HG03045 (cell line): ENCODE data around the gene COMP.
"Not testable (repeated sequence)": the region's sequence is repeated elsewhere in the genome, so short reads cannot be mapped to it uniquely, and the experiment has no call there.

ENCODE experiments used
- ATAC-seq: cut with Tn5 transposase; IDR thresholded peaks from one replicate; pipeline ENCODE4 v1.9.1; 2021; ENCODE audit warnings: mild to moderate bottlenecking, moderate library complexity; ENCODE audit not compliant: unreplicated experiment

Gene COMP

DNA sequence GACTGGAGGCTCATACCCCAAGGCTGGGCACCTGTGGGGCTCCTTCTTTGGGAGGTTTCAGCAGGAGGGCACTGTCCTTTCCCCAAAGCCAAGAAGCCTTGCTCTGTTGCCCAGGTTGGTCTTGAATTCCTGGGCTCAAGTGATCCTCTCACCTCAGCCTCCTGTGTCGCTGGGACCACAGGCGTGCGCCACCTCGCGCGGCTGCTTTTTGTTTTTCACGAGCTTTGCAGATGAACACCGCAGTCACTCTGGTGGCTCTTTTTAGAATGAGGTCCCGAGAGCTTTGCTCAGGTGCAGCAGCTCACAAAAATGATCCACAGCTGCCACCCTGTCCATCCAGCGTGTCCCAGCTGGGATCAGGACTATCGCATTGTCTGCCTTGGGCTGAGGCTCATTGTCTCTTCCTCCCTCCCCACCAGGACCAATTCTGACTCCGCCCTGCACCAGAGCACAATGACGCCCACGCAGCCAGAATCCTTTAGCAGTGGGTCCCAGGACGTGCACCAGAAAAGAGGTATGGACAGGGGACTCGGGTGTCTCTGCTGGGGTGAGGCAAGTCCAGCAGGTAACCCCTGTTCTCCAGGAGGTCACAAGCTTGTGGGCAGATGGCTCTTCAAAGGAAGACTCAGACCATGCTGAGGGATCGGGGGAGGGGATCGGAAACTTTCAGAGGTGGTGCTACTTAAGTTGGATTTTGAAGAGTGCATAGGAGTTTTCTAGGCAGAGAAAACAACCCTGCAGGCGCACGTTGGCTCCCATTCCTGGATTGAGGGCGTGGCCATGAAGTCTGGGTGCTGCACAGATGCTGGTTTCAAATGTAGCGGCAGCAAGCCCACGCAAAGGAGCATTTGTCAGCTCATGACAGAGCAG lies 41.5 kb downstream of the COMP start:
- no peak for ATAC-seq

DNA sequence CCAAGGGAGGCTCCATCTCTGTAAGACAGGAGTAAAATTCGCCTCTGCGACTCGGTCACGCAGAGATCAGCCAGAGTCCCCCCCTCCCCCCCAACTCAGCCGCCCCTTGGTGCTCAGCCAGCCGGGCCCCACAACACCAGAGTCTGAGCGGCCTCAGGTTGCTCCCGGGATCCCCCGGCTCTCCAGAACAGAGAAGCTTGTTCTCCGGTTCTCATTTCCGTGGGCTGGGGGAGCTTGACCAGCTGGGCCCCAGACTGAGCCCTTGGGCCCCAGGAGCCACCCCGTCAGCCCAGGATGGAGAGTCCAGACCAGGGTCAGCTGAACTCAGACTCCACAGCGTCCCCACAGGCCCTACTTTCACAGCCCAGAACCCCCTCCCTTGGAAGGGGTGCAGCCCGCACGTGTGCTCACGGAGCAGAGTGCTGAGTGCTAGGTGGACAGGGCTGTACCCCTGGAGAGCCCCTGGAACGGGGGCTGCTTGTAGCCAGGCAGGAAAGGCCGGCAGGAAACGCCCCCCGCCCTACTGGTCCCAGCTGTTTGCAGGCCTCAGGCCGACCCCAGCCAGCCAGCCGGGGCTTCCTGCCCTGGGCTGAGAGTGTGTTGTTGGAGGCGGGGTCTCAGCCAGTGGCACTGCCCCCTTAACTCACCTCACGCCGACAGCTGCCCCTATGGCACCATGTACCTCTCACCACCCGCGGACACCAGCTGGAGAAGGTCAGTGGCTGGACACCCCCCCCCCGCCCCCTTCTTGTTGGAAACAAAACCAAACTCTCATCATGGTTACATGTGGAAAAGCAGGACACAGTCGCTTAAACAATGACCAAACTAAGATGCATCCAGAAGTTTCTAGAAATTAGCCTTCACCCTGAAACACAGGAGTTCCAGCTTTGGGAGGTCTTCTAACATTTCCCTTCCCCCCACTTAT lies 44.4 kb downstream of the COMP start:
- no peak for ATAC-seq

DNA sequence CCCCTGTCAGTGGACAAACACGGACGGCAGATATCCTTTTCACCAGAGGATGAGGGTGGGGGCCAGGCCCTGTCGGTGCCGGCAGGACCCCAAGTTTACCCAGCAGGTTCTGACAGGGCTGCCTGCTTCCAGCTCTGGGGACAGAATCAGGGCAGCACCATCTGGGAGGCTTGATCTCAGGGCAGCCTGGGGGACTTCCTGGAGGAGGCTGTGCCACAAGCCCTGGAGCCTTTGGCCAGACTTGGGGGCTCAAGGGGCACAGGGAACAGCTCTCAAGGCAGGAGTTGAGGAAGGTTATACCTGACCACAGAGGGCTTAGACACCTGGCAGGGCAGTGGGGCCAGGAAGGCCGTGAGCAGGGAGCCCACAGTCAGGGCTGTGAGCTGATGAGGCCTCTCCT lies 45.2 kb downstream of the COMP start:
- no peak for ATAC-seq

DNA sequence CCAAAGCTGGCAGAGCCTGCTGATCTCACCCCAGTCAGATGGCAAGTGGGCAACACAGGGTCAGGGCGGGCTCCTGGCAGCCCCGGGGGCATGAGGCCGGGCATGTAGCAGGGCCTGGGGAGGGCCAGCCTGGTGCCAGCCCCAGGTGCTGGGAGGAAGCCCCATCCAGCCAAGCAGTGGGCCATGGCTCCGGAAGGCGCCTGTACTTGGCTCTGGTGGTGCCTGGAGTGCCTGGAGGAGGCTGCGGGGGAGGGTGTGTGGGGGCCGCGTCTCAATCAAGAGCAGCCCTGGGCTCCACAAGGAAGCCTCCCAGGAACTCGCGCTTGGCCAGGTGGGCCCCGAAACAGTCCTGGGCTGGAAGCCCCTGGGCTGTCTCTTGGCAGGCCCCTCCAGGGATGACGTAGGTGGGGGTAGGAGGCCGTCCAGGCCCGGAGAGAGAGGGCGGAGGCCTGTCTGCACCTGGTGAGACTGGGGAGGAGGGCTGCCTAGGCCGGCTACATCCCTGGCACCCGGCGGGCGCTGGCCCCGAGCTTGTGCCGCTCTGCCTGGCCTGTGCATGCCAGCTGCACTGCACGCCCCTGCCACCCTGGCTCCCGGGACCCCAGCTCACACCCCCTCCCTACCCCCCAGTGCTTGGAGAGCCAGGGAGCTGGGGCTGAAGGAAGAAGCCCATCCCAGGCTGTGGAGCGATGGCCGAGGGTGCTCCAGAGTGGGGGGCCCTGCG lies 45.9 kb downstream of the COMP start:
- ATAC-seq = no peak

DNA sequence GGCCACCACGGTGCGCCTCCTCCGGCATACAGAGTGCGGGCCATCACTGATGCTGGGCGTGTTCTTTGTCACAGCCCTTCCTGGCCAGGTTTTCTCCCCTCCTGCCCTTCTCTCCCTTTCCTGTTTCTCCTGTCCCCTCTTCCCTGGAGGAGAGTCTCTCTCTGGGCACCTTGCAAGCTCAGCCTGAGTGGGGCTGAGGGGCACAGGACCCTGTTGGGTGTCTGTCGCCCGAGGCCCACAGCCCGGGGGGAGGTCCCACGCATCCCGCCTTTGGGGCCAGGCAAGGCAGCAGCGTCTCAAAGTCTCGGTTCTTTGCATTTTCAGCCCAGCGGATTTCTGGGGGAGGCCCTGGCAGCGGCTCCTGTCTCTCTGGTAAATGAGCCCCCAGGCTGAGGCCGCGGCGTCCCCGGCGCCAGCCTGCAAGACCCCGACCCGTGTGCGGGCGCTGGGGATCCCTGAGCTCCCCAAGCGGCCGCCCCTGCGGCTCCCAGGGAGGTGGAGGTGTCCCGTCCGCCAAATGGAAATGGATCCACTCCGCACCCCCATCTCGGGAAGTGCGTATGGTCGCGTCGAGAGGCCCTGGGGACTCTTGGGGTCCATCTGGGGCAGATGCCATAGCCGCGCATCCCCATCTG lies 47.2 kb downstream of the COMP start:
- no peak for ATAC-seq

DNA sequence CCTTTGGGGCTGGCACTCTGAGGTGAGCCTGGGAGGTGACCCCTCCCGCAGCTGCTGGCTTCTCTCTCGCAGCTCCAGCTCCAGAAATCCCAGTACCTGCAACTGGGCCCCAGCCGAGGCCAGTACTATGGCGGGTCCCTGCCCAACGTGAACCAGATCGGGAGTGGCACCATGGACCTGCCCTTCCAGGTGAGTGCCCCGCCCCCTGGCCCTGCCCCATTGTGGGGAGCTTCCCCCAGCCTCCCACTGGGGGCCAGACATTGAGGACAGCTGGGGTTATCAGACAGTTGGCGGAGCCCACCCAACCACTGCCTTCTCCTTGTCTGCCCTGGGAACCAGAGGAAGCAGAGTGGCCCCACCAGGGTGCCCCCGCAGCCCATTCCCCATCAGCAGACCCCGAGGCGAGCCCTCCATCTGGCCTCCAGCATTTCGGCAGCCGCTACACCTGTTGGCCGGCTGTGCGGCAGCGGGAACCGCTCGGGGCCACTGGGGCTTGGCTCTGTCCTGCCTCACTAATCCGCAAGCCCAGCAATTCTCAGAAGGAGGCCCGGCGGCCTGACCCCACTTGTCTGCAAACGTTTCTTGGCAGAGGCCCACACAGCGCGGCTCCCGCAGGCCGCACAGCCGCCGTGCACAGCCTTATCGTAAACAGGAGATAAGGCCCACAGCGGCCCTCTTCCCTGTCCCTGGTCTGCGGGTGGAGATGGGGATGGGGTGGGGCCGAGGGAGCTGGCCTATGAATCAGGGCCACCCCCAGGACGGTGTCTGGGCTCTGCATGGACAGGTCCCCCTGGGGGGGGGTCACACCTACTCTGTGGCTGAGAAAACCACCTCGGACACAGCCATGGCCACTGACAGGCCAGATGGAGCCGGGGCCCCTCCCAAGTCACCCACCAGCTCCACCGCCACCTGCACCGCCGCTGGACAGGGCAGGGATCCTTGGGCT lies 48.0 kb downstream of the COMP start:
- no peak for ATAC-seq

DNA sequence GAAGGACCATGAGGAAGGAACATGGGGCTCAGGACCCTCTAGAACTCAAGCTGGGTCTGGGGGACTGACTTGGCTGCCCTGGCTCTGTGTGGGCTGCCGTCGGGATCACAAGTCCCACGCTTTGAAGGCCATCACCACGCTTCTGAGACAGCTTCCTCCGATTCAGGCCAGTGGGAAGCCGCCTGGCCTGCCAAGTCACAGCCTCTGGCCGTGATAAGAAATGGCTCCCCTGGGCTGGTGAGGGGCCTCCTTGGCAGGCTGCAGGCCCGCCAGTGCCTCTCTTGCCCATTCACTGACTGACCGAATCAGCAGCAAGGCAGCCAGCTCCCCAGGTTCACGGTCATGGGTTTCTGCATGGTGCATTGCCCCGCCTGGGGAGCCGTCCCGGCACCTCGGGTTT lies 48.8 kb downstream of the COMP start:
- ATAC-seq = no peak

DNA sequence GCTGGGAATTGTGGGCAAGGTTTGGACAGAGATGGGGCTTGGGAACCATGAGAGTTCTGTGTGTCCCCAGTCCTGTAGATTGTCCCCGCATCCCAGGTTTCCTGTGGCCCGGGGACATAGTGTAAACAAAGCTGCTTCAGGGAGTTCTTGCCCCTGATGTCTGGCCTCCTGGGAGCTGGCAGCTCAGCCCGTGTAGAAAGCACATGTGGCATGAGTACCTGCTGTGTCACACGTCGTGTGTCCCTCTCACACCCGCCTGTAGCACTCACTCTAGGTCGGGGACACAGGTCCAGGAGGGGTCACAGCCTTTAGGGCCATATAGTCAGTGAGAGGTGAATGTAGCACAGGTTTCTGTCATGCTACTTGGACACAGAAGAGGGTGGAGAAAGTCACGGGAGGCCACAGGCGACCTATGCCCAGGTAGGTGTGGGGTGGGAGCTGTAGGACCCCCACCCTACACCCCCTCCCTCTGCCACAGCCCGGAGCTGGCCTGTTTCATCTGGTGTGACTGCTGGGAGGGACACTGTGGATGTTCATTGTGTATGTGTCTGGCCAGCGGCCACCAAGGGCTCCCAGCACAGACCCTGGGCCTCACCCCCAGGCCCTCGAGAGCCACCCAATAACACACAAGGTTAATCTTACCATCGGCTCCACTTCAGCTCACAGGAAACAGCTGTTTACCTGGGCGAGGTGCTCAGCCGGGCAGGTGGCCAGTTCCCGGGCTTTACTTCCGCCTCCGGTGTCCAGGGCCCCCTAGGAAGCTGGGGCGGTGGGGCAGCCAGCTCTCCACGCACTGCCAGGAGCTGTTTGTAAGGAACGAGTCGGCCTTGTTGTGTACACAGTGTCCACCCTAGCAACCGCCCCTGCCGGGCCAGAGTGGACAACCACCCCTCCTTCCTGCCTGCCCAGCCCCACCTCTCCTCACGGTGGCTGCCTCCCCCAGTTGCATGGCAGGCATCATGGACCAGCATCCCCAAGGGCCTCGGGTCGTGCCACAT lies 49.7 kb downstream of the COMP start:
- ATAC-seq = no peak

DNA sequence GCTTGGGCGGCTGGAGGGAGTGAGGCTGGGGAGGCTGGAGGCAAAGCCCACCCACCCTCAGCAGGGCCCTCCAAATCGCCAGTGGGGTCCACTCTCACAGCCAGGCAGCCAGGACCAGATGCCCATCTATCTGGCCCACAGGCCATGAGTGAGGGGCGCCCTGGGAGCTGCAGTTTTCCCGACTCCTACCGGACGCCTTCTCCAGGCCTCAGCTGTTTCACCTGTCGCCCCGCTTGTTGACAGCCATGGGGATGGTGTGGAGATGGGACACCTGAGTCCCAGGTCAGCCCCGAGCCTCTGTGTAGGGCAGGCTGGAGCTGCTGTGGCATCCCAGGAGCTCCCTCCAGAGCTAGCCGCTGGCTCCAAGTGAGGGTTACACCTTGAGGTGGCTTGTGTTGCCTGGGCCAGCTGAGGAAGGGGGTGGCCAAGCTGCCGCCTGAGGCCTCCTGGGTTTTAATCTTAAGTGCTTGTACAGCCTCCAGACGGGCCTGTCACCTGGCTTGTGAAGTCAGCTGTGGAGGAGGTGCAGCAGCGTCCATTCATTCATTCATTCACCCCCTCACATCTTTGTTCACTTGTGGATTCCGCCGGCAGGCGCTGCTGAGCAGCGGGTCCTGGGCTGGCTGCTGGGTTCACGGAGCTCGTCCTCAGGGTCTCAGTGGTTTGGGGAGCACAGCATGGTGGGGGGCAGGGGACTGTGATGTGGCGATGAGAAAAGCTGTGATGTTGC lies 52.0 kb downstream of the COMP start:
- no peak for ATAC-seq

DNA sequence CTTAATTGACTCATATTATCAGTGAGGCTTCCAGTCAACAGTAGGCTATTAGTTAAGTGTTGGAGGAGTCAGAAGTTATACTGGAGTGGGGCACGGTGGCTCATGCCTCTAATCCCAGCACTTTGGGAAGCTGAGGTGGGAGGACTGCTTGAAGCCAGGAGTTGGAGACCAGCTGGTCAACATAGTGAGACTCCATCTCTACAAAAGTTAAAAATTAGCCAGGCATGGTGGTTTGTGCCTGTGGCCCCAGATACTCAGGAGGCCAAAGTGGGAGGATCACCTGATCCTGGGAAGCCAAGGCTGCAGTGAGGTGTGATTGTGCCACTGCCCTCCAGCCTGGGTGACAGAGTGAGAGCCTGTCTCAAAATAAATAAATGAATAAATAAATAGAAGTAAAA lies 53.2 kb downstream of the COMP start:
- ATAC-seq = no peak

DNA sequence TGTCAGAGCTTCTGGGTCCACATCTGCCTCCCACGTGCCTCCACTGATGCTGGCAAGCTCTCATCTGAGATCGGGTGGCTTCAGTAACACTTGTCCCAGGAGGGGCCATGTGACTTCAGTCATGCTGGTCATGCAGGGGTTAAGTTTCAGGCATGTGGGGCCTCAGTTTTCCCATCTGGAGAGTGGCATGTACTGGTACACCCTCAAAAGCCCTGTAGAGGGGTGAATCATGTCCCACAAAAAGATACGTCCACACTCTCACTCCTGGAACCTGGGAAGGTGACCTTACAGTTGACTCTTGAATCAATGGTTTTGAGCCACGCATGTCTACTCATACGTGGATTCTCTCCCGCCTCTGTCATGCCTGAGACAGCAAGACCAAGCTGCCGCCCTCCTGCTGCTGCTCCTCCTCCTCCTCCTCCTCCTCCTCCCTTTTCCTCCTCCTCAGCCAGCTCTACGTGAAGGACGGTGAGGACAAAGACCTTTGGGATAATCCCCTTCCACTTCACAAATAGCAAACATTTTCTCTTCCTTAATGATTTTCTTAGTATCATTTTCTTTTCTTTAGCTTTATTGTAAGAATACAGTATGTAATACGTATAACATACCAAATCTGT lies 53.7 kb downstream of the COMP start:
- no peak for ATAC-seq

DNA sequence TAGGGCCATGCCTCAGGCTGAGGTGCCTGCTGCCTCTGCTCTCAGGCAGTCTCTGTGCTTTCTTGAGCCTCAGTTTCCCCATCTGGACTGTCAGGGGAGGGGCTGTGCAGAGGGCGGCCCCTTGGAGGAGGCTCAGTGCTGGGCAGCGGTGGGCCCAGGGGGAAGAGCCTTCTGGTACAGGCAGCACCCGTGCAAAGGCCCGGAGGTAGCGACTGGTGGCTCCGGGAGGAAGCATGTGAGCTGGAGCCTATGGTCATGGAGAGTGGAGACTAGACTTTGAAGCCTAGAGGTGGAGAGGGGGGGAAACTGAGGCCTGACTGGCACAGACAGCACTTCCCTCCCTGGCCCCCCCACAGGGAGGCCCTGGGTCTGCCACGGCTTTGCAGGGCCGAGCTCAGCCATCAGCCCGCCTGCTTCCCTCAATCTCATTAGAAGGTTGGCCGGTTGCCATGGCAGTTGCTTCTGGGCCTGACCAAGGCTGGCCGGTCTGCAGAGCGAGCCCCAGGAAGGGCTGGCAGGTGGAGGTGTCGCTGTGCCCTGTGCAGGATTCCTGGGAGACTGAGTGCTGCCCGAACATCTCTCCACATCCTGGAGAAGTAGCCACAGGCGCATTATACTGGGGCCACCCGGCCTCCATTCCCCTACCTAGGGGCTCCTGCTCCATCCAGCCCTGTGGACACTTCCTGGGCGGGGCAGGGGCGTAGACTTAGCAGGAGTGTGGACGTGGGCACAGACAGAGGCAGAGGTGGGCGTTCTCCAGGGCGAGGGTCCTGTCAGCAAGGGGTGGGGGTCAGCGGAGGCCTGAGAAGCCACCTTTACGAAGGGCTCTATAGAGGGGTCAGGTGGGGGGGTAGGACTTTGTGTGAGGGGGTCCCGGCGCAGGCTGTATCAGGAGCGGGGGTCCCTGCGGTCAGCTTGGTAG lies 54.4 kb downstream of the COMP start:
- no peak for ATAC-seq

DNA sequence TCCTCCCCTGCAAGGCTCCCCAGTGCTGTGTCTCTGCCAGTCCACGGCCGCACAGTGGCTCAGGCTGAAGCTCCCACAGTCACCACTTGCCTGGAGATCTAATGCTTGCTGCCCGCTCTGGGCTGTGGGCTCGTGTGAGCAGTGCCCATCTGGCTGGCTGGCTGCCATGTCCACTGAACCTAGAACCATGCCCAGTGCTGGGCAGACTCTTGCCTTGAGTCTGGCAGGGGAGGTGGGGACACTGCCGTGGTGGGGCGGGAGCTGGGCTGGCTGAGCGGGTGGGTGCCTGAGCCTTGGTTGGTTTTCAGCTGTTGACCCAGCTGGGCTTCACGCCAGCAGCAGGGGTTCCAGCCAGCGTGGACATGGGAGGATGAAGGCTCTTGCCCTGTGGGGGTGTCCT lies 55.4 kb downstream of the COMP start:
- ATAC-seq = no peak

DNA sequence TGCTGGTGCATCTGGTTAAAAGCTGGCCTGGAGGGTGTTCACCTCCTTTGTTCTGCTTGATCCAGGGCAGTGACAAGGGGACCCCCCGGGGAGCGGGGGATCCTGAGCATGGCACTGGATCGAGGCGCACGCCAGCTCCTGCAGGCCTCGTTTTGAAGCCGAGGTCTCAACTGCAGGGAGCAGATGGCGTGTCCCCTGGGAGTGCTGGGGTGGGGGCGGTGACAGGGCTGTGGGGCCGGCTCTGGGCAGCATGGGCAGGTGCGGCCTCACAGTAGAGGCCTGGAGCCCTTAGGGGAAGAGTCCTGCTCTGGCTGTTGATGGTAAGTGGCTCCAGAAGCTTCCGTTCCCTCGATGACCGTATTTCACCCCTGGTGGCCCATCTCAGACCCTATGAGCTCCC lies 55.8 kb downstream of the COMP start:
- ATAC-seq = no peak

DNA sequence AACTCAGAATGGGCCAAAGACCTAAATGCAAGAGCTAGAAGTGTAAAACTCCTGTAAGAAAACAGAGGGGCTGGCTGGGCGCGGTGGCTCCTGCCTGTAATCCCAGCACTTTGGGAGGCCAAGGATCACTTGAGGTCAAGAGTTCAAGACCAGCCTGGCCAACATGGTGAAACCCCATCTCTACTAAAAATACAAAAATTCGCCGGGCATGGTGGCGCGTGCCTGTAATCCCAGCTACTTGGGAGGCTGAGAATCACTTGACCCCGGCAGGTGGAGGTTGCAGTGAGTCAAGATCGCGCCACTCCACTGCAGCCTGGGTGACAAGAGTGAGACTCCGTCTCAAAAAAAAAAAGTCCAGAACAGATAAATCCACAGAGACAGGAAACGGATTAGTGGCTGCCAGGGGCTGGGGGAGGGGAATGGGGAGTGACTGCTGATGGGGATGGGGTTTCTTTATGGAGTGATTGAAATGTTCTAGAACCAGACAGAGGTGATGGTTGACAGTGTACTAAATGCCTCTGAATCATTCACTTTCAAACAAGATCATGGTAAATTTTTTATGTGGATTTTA lies 57.3 kb downstream of the COMP start:
- ATAC-seq = not testable (repeated sequence)

DNA sequence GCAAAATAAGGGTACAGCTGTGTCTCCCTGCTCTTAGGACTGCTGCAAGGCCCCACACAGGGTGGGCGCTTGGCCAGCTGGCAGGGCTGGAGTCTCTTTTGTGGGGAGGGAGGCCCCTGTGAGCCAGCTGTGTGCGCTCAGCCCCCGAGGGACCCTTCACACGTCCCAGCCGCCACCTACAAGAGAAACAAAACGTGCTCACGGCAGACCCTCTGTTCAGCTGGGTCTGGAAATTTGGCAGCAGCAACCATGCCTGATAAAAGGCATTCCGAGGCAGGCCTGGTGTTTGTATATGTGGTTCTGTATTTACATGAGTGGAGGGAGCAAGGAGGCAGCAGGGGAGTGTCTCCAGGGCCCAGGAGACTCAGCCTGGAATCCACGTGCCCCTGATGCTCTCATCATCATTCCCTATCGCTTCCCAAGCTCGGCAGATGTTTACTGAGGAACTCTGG lies 57.9 kb downstream of the COMP start:
- no peak for ATAC-seq
